HEK293 (cell line): Measurements from ENCODE around the gene DPP6.

Experiments used
- BCL11A ChIP-seq: fragments of 450-650 bp; formaldehyde crosslinking; IDR thresholded peaks from 2 replicates; pipeline ENCODE4 v1.5.1; 2016; ENCODE audit warnings: low read depth, missing biosample characterization, missing genetic modification characterization
- CTCF ChIP-seq: fragments of 450-650 bp; formaldehyde crosslinking; IDR thresholded peaks from 2 replicates; pipeline ENCODE4 v1.5.1; 2016; ENCODE audit warnings: missing biosample characterization, missing genetic modification characterization
- HOXA7 ChIP-seq: sonication (generic); formaldehyde crosslinking; IDR thresholded peaks from 2 replicates; pipeline ENCODE4 v1.8.1; 2022; ENCODE audit warnings: missing genetic modification reagents, borderline replicate concordance
- RBAK ChIP-seq: fragments of 450-650 bp; formaldehyde crosslinking; IDR thresholded peaks from 2 replicates; pipeline ENCODE4 v1.5.1; 2016; ENCODE audit warnings: missing biosample characterization, missing genetic modification characterization
- SCRT2 ChIP-seq: fragments of 450-650 bp; formaldehyde crosslinking; IDR thresholded peaks from 2 replicates; pipeline ENCODE4 v1.5.1; 2016; ENCODE audit warnings: missing biosample characterization, missing genetic modification characterization
- ZBTB7A ChIP-seq: fragments of 450-650 bp; formaldehyde crosslinking; IDR thresholded peaks from 2 replicates; pipeline ENCODE4 v1.5.1; 2016; ENCODE audit warnings: low read depth, missing biosample characterization, missing genetic modification characterization
- ZEB2 ChIP-seq: fragments of 450-650 bp; formaldehyde crosslinking; IDR thresholded peaks from 2 replicates; pipeline ENCODE4 v1.5.1; 2016; ENCODE audit warnings: missing biosample characterization, missing genetic modification characterization
- ZNF121 ChIP-seq: fragments of 450-650 bp; formaldehyde crosslinking; IDR thresholded peaks from 2 replicates; pipeline ENCODE4 v1.5.1; 2016; ENCODE audit warnings: missing biosample characterization, missing genetic modification characterization
- ZNF416 ChIP-seq: fragments of 450-650 bp; formaldehyde crosslinking; IDR thresholded peaks from 2 replicates; pipeline ENCODE4 v1.5.1; 2016; ENCODE audit warnings: missing biosample characterization, missing genetic modification characterization
- ZNF549 ChIP-seq: fragments of 450-650 bp; IDR thresholded peaks from 2 replicates; pipeline ENCODE4 v1.5.1; 2018; ENCODE audit warnings: missing biosample characterization, missing genetic modification characterization, mild to moderate bottlenecking, inconsistent platforms, moderate library complexity

- TF ChIP-seq ZNF549 (tag by site-specific recombination), result no peak
- TF ChIP-seq ZNF121 (tag by site-specific recombination), result no peak
- no peak for TF ChIP-seq SCRT2 (tag by site-specific recombination)
- no peak for TF ChIP-seq CTCF (tag by site-specific recombination)
- no peak for TF ChIP-seq HOXA7 (CRISPR knock-in tag)
- no peak for TF ChIP-seq ZBTB7A (tag by site-specific recombination)
- TF ChIP-seq RBAK (tag by site-specific recombination), result no peak
- TF ChIP-seq ZNF416 (tag by site-specific recombination), result no peak
- no peak for TF ChIP-seq ZEB2 (tag by site-specific recombination)
- no peak for TF ChIP-seq BCL11A
These were observed 295.6 kb downstream of the DPP6 start for GRCh38 chr7:154347700-154348266.
